OCI-LY1 (cell line): ENCODE results near the gene HACL1.

Experiments
- H2AFZ ChIP-seq: fragments of 200-600 bp; sonication (generic), shearing (Covaris generic); 2 replicates; pipeline ENCODE4 v1.6.0; 2014; ENCODE audit warnings: antibody characterized with exemption, mild to moderate bottlenecking, low read length
- H3F3A ChIP-seq: fragments of 200-600 bp; sonication (generic), shearing (Covaris generic); 2 replicates; pipeline ENCODE4 v1.6.0; 2014; ENCODE audit warnings: mild to moderate bottlenecking, antibody characterized with exemption, low read length, moderate library complexity; ENCODE audit not compliant: insufficient read depth
- H3K27ac ChIP-seq: fragments of 200-600 bp; sonication (generic); 2 replicates; pipeline ENCODE4 v1.5.1; 2014; ENCODE audit warnings: low read length, mixed run types, mild to moderate bottlenecking, low read depth; ENCODE audit not compliant: poor library complexity, severe bottlenecking
- H3K27me3 ChIP-seq: fragments of 200-600 bp; sonication (generic); 2 replicates; pipeline ENCODE4 v1.6.0; 2014; ENCODE audit warnings: antibody characterized with exemption, mild to moderate bottlenecking, low read length, moderate library complexity; ENCODE audit not compliant: insufficient read depth
- H3K36me3 ChIP-seq: fragments of 200-600 bp; sonication (generic); 2 replicates; pipeline ENCODE4 v1.6.1; 2014; ENCODE audit warnings: mild to moderate bottlenecking, antibody characterized with exemption, low read length, moderate library complexity, mixed read lengths; ENCODE audit not compliant: insufficient read depth
- H3K4me1 ChIP-seq: fragments of 200-600 bp; sonication (generic); 2 replicates; pipeline ENCODE4 v1.5.1; 2014; ENCODE audit warnings: mild to moderate bottlenecking, low read length, moderate library complexity; ENCODE audit not compliant: insufficient read depth, severe bottlenecking
- H3K4me2 ChIP-seq: fragments of 200-600 bp; sonication (generic), shearing (Covaris generic); 2 replicates; pipeline ENCODE4 v1.6.1; 2014; ENCODE audit warnings: low read length
- H3K4me3 ChIP-seq: fragments of 200-600 bp; sonication (generic); 2 replicates; pipeline ENCODE4 v1.5.1; 2014; ENCODE audit warnings: low read length, low read depth, mild to moderate bottlenecking, mixed read lengths; ENCODE audit not compliant: poor library complexity, severe bottlenecking
- H3K79me2 ChIP-seq: fragments of 200-600 bp; shearing (Covaris generic); 2 replicates; pipeline ENCODE4 v1.6.1; 2016; ENCODE audit warnings: mixed run types, low read length, mixed read lengths; ENCODE audit not compliant: insufficient read depth
- H3K9ac ChIP-seq: fragments of 200-600 bp; sonication (generic), shearing (Covaris generic); 2 replicates; pipeline ENCODE4 v1.6.1; 2014; ENCODE audit warnings: mild to moderate bottlenecking, low read length, mixed read lengths
- H3K9me2 ChIP-seq: fragments of 200-600 bp; sonication (generic), shearing (Covaris generic); 2 replicates; pipeline ENCODE4 v1.6.1; 2014; ENCODE audit warnings: low read depth, mild to moderate bottlenecking, low read length, mixed read lengths
- H3K9me3 ChIP-seq: fragments of 200-600 bp; shearing (Covaris generic); 2 replicates; pipeline ENCODE4 v1.6.1; 2014; ENCODE audit warnings: low read length, mixed read lengths
- H4K20me1 ChIP-seq: fragments of 200-600 bp; sonication (generic), shearing (Covaris generic); 2 replicates; pipeline ENCODE4 v1.6.0; 2016; ENCODE audit warnings: mild to moderate bottlenecking, low read length; ENCODE audit not compliant: insufficient read depth
- CTCF ChIP-seq: fragments of 200-600 bp; sonication (generic), shearing (Covaris generic); IDR thresholded peaks from 2 replicates; pipeline ENCODE4 v1.5.1; 2017; ENCODE audit warnings: mild to moderate bottlenecking, antibody characterized with exemption, low read length, moderate library complexity, mixed read lengths
- EZH2 ChIP-seq: fragments of 200-600 bp; sonication (generic), shearing (Covaris generic); IDR thresholded peaks from 2 replicates; pipeline ENCODE4 v1.8.0; 2017; ENCODE audit warnings: borderline replicate concordance, mixed run types, mild to moderate bottlenecking, antibody characterized with exemption, low read length, moderate library complexity, mixed read lengths

The HACL1 gene

DNA sequence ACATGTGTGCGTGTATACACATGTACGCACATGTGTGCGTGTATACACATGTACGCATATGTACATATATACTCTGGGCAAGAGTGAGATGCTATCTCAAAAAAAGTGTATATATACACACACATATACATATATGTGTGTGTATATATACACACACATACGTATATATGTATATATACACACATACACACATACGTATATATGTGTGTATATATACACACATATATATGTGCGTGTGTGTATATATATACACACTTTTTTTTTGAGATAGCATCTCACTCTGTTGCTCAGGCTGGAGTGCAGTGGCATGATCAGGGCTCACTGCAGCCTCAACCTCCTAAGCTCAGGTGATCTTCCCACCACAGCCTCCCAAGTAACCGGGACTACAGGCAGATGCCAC is 8.4 kb downstream of the HACL1 start:
- H3K9me2 ChIP-seq: no peaks in the 10 kb centered on the region
- no peaks in the 10 kb centered on the region for H3K27me3 ChIP-seq
- peaks cover 48% of the 10 kb centered on the region for H3K36me3 ChIP-seq
- H3K9me3 ChIP-seq: no peaks in the 10 kb centered on the region
- H2AFZ ChIP-seq: no peak overlapping the region
- no peak overlapping the region for H3K4me3 ChIP-seq
- no peak overlapping the region for H3K27ac ChIP-seq
- no peak overlapping the region for H3K9ac ChIP-seq
- no peaks in the 10 kb centered on the region for H3K4me1 ChIP-seq
- H3K4me2 ChIP-seq: no peak overlapping the region
- H3F3A ChIP-seq: no peaks in the 10 kb centered on the region
- no peaks in the 10 kb centered on the region for H4K20me1 ChIP-seq
- no peaks in the 10 kb centered on the region for H3K79me2 ChIP-seq
- TF ChIP-seq CTCF (no peak), EZH2 (no peak)

DNA sequence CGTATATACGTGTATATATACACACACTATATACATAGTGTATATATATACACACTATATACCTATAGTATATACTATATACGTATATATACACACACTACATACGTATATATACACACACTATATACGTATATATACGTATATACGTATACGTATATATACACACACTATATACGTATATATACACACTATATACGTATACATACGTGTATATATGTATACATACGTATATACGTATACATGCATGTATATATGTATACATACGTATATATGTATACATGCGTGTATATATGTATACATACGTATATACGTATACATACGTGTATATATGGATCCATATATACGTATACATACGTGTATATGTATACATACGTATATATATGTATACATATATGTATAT is 9.4 kb downstream of the HACL1 start:
- Histone ChIP-seq H3K27ac (no peak overlapping the region), H4K20me1 (no peaks in the 10 kb centered on the region), H3K9ac (no peak overlapping the region), H3K4me1 (no peaks in the 10 kb centered on the region), H3K9me3 (no peaks in the 10 kb centered on the region), H2AFZ (no peak overlapping the region), H3K79me2 (no peaks in the 10 kb centered on the region), H3F3A (no peaks in the 10 kb centered on the region), H3K4me2 (no peak overlapping the region), H3K36me3 (peaks cover 40% of the 10 kb centered on the region), H3K4me3 (no peak overlapping the region), H3K27me3 (no peaks in the 10 kb centered on the region), H3K9me2 (no peaks in the 10 kb centered on the region)
- no peak for TF ChIP-seq CTCF
- TF ChIP-seq EZH2: no peak

DNA sequence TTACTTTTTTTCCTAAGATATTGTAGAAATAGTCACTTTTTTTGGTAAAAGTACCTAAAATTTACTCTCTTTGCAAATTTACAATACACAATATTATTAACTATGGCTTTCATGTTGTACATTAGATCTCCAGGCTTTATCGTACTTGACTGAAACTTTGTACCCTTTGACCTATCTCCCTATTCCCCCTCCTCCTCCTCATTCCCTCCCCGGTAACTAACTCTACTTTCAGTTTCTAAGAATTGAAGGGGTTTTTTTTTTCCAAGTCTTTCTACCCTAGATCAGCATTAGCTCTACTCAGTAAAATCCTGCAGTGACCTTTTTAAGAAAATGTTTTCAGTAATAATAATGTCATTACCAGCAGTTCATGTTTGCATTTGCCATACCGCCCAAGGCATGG is 10.1 kb downstream of the HACL1 start:
- H3F3A ChIP-seq: no peaks in the 10 kb centered on the region
- H3K27me3 ChIP-seq: no peaks in the 10 kb centered on the region
- no peak overlapping the region for H3K9ac ChIP-seq
- H3K36me3 ChIP-seq: peaks cover 38% of the 10 kb centered on the region
- H4K20me1 ChIP-seq: no peaks in the 10 kb centered on the region
- no peaks in the 10 kb centered on the region for H3K9me2 ChIP-seq
- no peak overlapping the region for H3K27ac ChIP-seq
- no peaks in the 10 kb centered on the region for H3K4me1 ChIP-seq
- no peak overlapping the region for H3K4me2 ChIP-seq
- H3K79me2 ChIP-seq: no peaks in the 10 kb centered on the region
- no peak overlapping the region for H3K4me3 ChIP-seq
- no peak overlapping the region for H2AFZ ChIP-seq
- TF ChIP-seq CTCF (no peak), EZH2 (no peak)
- H3K9me3 ChIP-seq: no peaks in the 10 kb centered on the region
